WTC11 (cell line): ENCODE measurements around the gene LRP4.

Source experiments
- CTCF ChIP-seq: fragments of 200-600 bp; IDR thresholded peaks from 2 replicates; pipeline ENCODE4 v1.8.0; 2022; ENCODE audit warnings: antibody characterized with exemption
- ETV6 ChIP-seq: sonication (generic); formaldehyde crosslinking; IDR thresholded peaks from 2 replicates; pipeline ENCODE4 v1.8.1; 2022; ENCODE audit warnings: mild to moderate bottlenecking, missing genetic modification reagents
- MAX ChIP-seq: sonication (generic); formaldehyde crosslinking; IDR thresholded peaks from 2 replicates; pipeline ENCODE4 v1.8.0; 2022; ENCODE audit warnings: mild to moderate bottlenecking, missing genetic modification reagents
- PREB ChIP-seq: sonication (generic); formaldehyde crosslinking; IDR thresholded peaks from 2 replicates; pipeline ENCODE4 v1.8.1; 2022; ENCODE audit warnings: mild to moderate bottlenecking, missing genetic modification reagents, moderate library complexity, borderline replicate concordance
- RELA ChIP-seq: sonication (generic); formaldehyde crosslinking; IDR thresholded peaks from 2 replicates; pipeline ENCODE4 v1.8.1; 2022; ENCODE audit warnings: missing genetic modification reagents, mild to moderate bottlenecking, borderline replicate concordance
- USF1 ChIP-seq: sonication (generic); formaldehyde crosslinking; IDR thresholded peaks from 2 replicates; pipeline ENCODE4 v1.8.0; 2022; ENCODE audit warnings: mild to moderate bottlenecking, missing genetic modification reagents
- ZBTB21 ChIP-seq: sonication (generic); formaldehyde crosslinking; IDR thresholded peaks from 2 replicates; pipeline ENCODE4 v1.8.1; 2023; ENCODE audit warnings: mild to moderate bottlenecking, missing genetic modification reagents, borderline replicate concordance

- no peak for TF ChIP-seq CTCF
- TF ChIP-seq USF1 (CRISPR knock-in tag), result no peak
- TF ChIP-seq ZBTB21 (CRISPR knock-in tag), result no peak
- TF ChIP-seq PREB (CRISPR knock-in tag), result no peak
- TF ChIP-seq RELA (CRISPR knock-in tag), result no peak
- no peak for TF ChIP-seq ETV6
- TF ChIP-seq MAX, result no peak
Observed at GRCh38 chr11:46868912-46869311, 49.4 kb downstream of the LRP4 start.
